A673 (cell line): ENCODE results near the gene SFMBT2.

Experiments used
- CTCF ChIP-seq: fragments of 300-800, 200-600 bp; sonication (generic); conservative IDR thresholded peaks from 2 replicates; pipeline ENCODE4 v1.5.1; 2017; ENCODE audit warnings: low read depth, mild to moderate bottlenecking, antibody characterized with exemption, low read length, moderate library complexity, mixed read lengths
- EZH2 ChIP-seq: fragments of 200-600 bp; sonication (generic); IDR thresholded peaks from 2 replicates; pipeline ENCODE4 v1.6.1; 2017; ENCODE audit warnings: borderline replicate concordance, low read depth, mild to moderate bottlenecking, mixed read lengths, antibody characterized with exemption, low read length; ENCODE audit not compliant: poor library complexity, severe bottlenecking

DNA sequence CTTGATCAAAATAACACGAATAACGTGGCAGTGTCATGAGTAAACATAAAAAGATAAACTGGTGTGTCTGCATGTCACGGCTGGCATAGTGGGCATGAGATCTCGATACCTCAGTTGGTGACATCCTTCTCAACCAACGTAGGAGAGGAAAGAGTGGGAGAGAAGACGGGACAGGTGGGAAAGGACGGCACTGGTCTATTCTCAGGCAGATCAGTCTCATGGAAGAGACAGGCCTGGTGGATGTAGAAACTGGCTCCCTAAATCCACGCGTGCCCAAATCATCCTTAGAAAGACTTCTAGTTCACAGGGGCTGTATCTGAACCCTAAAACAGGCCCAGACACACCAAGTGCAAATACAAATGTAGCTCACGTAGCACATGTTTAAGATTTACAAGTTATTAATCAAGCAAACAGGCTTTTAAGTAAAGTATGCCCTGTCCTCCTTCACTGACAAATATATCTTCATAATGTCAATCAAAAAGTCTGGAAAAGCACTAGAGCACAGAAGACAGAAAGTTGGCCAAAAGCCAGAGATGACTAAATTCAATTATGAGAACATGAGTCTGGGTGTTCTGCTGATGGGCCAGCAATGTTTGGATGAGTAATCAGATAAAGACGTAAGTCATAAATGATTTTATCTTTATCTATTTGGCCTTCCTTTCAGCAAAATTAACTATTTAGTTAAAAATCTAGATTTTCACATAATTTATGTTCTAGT lies 56.3 kb downstream of the SFMBT2 start:
- no peak for TF ChIP-seq CTCF
- no peak for TF ChIP-seq EZH2
